GM13977 (cell line): Measurements from ENCODE around the gene WDR72.

Source experiments
- DNase-seq: peaks from one replicate; pipeline ENCODE4 v3.0.0; 2012; ENCODE audit warnings: low spot score
- CTCF ChIP-seq: IDR thresholded peaks from 2 replicates; pipeline ENCODE4 v1.5.1; 2012; ENCODE audit warnings: mild to moderate bottlenecking, control low read depth; ENCODE audit not compliant: insufficient read depth; ENCODE audit errors: extremely low read depth, missing control alignments
- in situ Hi-C: fragments of 300-500 bp; cut with MboI; formaldehyde crosslinking; loops from one replicate; pipeline ENCODE4 v1.12.0; 2022; ENCODE audit warnings: low sequenced_read_pairs, low pct_unique_long_range_greater_than_20kb, mixed read lengths, inconsistent platforms; ENCODE audit not compliant: unreplicated experiment

Gene WDR72

GRCh38 chr15:53658255-53658654, 101.2 kb downstream of the WDR72 start:
- no peak for DNase-seq
- in situ Hi-C loops, result no loop called here
- TF ChIP-seq CTCF, result no peak

- no peak for TF ChIP-seq CTCF
- no peak for DNase-seq
- in situ Hi-C loops, result no loop called here
Observed at GRCh38 chr15:53648934-53649333, 110.5 kb downstream of the WDR72 start.

GRCh38 chr15:53644660-53645059, 114.8 kb downstream of the WDR72 start:
- in situ Hi-C loops, result no loop called here
- no peak for TF ChIP-seq CTCF
- no peak for DNase-seq

- no peak for TF ChIP-seq CTCF
- in situ Hi-C loops, result no loop called here
- no peak for DNase-seq
Observed at GRCh38 chr15:53634517-53635106, 124.9 kb downstream of the WDR72 start.

GRCh38 chr15:53627279-53627678, 132.2 kb downstream of the WDR72 start:
- no peak for DNase-seq
- TF ChIP-seq CTCF, result no peak
- in situ Hi-C loops, result no loop called here

GRCh38 chr15:53625962-53626845, 133.3 kb downstream of the WDR72 start:
- in situ Hi-C loops, result no loop called here
- DNase-seq, result no peak
- no peak for TF ChIP-seq CTCF
